ENCODE measurements around the gene SLC9A7.
"Not testable (repeated sequence)": the region's sequence is repeated elsewhere in the genome, so short reads cannot be mapped to it uniquely, and the experiment has no call there.

Gene SLC9A7

GRCh38 chrX:46793386-46794143 is 34.6 kb upstream of the SLC9A7 start:
- H3K79me2 ChIP-seq (ENCODE audit: insufficient read depth, low read depth) = no peaks in the 10 kb centered on the region
- no peaks in the 10 kb centered on the region for H4K20me1 ChIP-seq (ENCODE audit: insufficient read depth)
- no peak overlapping the region for H2AFZ ChIP-seq (ENCODE audit: low read depth)
- no peak overlapping the region for H3K9ac ChIP-seq
- no peak overlapping the region for H3K4me2 ChIP-seq
- no peak for TF ChIP-seq CTCF (conservative IDR thresholded peaks at IDR 0.05; ENCODE audit: low read depth, low read length)
- no peaks in the 10 kb centered on the region for H3K36me3 ChIP-seq (ENCODE audit: insufficient read depth)
- no peaks in the 10 kb centered on the region for H3K27me3 ChIP-seq (ENCODE audit: insufficient read depth, low read depth)
- H3K4me3 ChIP-seq (IDR thresholded peaks at IDR 0.05; ENCODE audit: insufficient read depth, low read depth, low read length) = no peak overlapping the region
- no peak overlapping the region for H3K27ac ChIP-seq
- no peaks in the 10 kb centered on the region for H3K4me1 ChIP-seq (ENCODE audit: low read depth, poor library complexity, severe bottlenecking)

GRCh38 chrX:46792810-46793188 is 33.9 kb upstream of the SLC9A7 start:
- Histone ChIP-seq H3K36me3 (ENCODE audit: insufficient read depth) (no peaks in the 10 kb centered on the region), H3K4me2 (no peak overlapping the region), H3K4me3 (IDR thresholded peaks at IDR 0.05; ENCODE audit: insufficient read depth, low read depth, low read length) (no peak overlapping the region), H2AFZ (ENCODE audit: low read depth) (no peak overlapping the region), H3K27ac (no peak overlapping the region), H4K20me1 (ENCODE audit: insufficient read depth) (no peaks in the 10 kb centered on the region), H3K9ac (no peak overlapping the region), H3K79me2 (ENCODE audit: insufficient read depth, low read depth) (no peaks in the 10 kb centered on the region), H3K27me3 (ENCODE audit: insufficient read depth, low read depth) (no peaks in the 10 kb centered on the region), H3K4me1 (ENCODE audit: low read depth, poor library complexity, severe bottlenecking) (no peaks in the 10 kb centered on the region)
- TF ChIP-seq CTCF (conservative IDR thresholded peaks at IDR 0.05; ENCODE audit: low read depth, low read length) = no peak

GRCh38 chrX:46791927-46792809 is 33.2 kb upstream of the SLC9A7 start:
- Histone ChIP-seq H3K4me1 (ENCODE audit: low read depth, poor library complexity, severe bottlenecking) (no peaks in the 10 kb centered on the region), H3K27ac (no peak overlapping the region), H3K4me3 (IDR thresholded peaks at IDR 0.05; ENCODE audit: insufficient read depth, low read depth, low read length) (no peak overlapping the region), H3K79me2 (ENCODE audit: insufficient read depth, low read depth) (no peaks in the 10 kb centered on the region), H3K27me3 (ENCODE audit: insufficient read depth, low read depth) (no peaks in the 10 kb centered on the region), H3K9ac (no peak overlapping the region), H3K4me2 (no peak overlapping the region), H4K20me1 (ENCODE audit: insufficient read depth) (no peaks in the 10 kb centered on the region), H2AFZ (ENCODE audit: low read depth) (no peak overlapping the region), H3K36me3 (ENCODE audit: insufficient read depth) (no peaks in the 10 kb centered on the region)
- TF ChIP-seq CTCF (conservative IDR thresholded peaks at IDR 0.05; ENCODE audit: low read depth, low read length) = no peak

- no peaks in the 10 kb centered on the region for H4K20me1 ChIP-seq (ENCODE audit: insufficient read depth)
- TF ChIP-seq CTCF (conservative IDR thresholded peaks at IDR 0.05; ENCODE audit: low read depth, low read length) = no peak
- no peaks in the 10 kb centered on the region for H3K79me2 ChIP-seq (ENCODE audit: insufficient read depth, low read depth)
- no peak overlapping the region for H2AFZ ChIP-seq (ENCODE audit: low read depth)
- H3K9ac ChIP-seq = no peak overlapping the region
- no peak overlapping the region for H3K4me3 ChIP-seq (IDR thresholded peaks at IDR 0.05; ENCODE audit: insufficient read depth, low read depth, low read length)
- H3K4me1 ChIP-seq (ENCODE audit: low read depth, poor library complexity, severe bottlenecking) = no peaks in the 10 kb centered on the region
- H3K4me2 ChIP-seq = no peak overlapping the region
- H3K27ac ChIP-seq = no peak overlapping the region
- no peaks in the 10 kb centered on the region for H3K36me3 ChIP-seq (ENCODE audit: insufficient read depth)
- no peaks in the 10 kb centered on the region for H3K27me3 ChIP-seq (ENCODE audit: insufficient read depth, low read depth)
Observed at GRCh38 chrX:46788902-46789301, 30.0 kb upstream of the SLC9A7 start.

- not testable (repeated sequence) for H3K27ac ChIP-seq; H2AFZ ChIP-seq (ENCODE audit: low read depth); H3K79me2 ChIP-seq (ENCODE audit: insufficient read depth, low read depth); H4K20me1 ChIP-seq (ENCODE audit: insufficient read depth); H3K9ac ChIP-seq; H3K4me3 ChIP-seq (IDR thresholded peaks at IDR 0.05; ENCODE audit: insufficient read depth, low read depth, low read length); H3K4me1 ChIP-seq (ENCODE audit: low read depth, poor library complexity, severe bottlenecking); H3K36me3 ChIP-seq (ENCODE audit: insufficient read depth); H3K27me3 ChIP-seq (ENCODE audit: insufficient read depth, low read depth); H3K4me2 ChIP-seq
Observed at GRCh38 chrX:46784437-46784836, 25.5 kb upstream of the SLC9A7 start.

All from KMS-11 (cell line).